GM18909 (cell line): Measurements from ENCODE around the gene TEX35.
"Not testable (repeated sequence)": the region's sequence is repeated elsewhere in the genome, so short reads cannot be mapped to it uniquely, and the experiment has no call there.

ENCODE experiments used
- ATAC-seq: cut with Tn5 transposase; IDR thresholded peaks from one replicate; pipeline ENCODE4 v1.9.1; 2021; ENCODE audit warnings: mild to moderate bottlenecking; ENCODE audit not compliant: unreplicated experiment, poor library complexity

The TEX35 gene

DNA sequence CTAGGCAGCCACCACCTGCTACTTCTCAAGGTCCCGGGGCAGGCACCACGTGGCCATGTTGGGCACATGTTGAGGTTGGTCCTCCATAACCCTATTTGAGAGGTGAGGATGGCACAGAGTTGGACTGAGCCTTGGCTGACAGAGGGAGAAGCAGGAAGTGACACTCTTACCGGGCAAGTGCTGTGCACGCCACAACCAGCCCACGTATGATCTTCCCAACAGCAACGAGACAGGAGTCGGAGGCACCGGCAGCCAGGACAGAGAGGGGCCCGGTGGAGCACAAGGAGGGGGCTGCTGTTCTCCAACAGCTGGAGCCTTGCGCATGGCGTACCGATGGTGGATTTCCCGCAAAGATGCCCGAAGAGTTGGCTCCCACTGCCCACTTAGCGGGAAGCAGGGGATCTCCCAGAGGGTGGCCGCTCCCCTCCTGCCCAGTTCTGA is 19.6 kb upstream of the TEX35 start:
- ATAC-seq, result no peak

DNA sequence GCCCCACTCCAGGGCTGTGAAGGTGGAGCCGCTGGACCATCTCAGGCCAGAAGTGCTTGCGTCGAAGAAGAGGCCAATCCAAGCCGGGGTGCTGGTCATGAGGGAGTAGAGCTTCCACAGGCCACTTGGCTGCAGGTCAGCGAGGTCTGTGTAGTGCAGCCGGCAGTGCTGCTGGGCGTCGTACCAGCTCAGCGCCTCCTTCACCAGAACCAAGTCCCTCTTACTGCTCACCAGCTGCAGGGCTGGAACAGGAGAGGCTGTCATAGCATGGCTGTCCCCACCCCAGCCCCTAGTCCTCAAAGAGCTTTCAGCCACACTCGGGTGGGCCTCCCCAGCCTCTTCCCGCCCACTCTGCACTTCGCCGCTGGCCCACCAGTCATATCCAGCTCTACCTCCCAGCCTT is 18.3 kb upstream of the TEX35 start:
- no peak for ATAC-seq

DNA sequence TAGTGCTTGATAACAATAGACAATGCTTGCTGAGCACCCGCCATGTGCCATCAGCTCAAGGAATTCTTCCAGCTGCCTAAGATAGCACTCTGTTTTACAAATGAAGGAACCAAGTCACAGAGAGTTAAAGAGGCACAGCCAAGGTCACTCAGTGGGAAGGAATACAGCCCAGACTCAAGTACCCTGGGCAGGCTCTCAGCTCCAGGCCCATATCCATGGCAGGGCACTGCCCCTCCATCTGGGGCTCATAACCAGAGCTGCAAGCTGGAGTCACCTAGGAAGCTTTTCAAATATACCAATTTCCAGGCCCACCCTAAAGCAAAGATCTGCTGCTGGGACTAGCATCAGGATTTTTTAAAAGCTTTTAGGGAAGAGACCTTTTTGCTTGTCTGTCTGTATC is 17.8 kb upstream of the TEX35 start:
- no peak for ATAC-seq

DNA sequence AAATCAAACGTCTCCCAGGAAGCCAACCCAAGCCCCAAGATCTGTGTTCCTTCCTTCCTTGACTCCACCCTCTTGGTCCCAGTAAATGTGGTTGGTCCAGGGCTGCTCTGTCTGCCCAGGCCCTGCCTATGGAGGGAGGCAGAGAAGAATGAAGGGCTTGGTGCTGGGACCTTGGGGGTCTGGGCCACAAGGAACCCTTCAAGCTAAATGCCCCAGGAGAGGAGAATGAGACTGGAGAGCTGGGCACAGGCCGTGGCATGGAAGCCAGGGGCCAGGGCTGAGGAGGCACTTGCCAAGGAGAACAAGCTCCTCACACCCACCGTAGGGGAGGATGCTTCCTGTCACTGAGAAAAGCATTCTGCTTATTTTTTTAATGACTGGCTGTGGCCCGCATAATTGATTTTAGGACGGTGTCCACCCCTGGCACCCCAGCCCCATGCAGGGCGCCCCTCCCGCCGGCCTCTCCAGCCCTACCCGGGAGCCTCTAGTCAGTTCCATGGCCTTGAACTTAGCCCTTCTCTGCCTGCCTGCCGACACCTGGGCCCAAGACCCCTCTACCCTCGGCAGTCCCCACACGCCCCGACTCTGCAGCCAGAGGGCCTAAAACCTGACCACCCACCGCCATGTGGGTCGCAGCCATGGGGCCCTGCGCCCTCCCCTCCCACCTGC is 17.0 kb upstream of the TEX35 start:
- ATAC-seq, result no peak

DNA sequence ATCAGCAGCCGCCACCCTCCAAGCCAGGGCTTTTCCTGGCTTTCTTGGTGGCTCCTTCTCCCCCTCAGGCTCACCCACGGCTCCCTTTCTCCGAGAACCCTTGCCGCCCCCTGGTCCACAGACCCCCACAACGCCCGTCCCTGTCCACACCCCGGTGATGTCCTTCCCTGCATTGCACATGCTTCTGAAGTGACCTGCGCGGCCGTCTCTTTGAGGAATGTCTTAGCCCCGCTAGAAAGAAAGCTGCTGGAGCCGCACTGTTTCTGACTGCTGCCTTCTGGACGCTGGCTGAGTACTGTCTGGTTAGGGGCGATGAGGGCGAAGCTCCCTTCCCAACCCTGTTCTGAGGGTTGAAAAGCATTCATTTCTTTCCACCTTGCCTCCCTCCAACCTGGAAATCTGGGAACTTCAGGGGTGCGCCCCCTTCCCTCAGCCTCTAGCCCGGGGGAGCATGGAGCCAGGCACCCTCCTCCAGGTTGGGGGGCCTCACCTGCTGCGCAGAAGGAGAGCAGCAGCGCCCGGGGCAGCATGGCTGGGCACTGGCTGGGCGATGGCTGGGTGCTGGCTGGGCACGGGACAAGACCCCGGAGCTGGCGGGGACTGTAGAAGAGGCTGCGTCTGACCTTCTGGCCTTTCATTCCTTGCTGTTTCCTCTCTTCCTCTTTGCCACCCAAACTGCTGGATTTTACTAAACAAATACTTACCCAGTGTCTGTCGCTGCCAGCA is 16.3 kb upstream of the TEX35 start, which contains the start of gene CLEC20A:
CLEC20A (minus strand) TSS at position 555 of the 726 bp plus-strand sequence; CDS start at position 530, 25 bp downstream.
- ATAC-seq, result no peak

DNA sequence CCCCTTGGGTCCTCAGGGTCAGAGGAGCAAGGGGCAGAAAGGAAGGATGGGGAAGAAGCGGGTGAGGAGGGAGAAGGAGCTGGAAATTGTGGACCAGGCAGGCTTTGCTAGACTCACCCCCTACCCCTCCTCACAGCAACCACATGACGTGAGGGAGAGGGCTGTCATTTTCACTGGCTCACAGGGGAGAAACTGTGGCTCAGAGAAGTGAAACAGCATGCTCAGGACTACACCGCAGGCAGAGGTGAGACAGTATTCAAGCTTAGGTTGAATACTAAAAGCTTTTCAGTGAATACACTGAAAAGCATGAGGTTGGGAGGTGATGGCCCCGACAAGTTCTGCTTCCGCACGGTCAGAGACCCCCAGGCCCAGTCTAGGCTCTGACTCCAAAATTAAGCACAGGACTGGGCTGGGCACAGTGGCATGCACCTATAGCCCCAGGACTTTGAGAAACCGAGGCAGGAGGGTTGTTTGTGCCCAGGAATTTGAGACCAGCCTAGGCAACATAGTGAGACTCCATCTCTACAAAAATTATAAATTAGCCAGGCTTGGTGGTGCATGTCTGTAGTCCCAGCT is 14.9 kb upstream of the TEX35 start:
- ATAC-seq, result no peak

DNA sequence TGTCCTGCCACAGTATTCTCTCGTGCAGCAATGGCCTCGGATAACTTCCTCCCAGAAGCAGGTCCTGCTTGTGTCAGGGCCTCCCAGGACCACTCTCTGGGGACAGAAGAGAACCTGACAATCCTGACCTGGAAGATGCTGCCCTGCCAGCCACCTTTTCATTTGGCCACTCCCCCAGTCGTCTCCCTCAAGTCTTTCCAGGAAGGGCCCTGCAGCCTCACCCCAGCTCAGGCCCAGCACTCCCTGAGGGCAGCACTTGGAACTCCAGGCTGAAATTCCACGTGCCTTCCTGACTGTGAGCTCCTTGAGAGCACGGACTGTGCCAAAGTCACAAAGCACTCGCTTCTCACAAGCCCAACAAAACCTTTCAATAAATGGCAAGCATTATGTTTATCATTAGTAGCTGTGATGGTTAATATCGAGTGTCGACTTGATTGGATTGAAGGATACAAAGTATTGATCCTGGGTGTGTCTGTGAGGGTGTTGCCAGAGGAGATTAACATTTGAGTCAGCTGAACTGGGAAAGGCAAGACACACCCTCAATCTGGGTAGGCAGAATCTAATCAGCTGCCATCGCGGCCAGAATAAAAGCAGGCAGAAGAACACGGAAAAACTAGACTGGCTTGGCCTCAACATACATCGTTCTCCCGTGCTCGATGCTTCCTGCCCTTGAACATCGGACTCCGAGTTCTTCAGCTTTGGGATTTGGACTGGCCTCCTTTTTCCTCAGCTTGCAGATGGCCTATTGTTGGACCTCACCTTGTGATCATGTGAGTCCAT is 13.8 kb upstream of the TEX35 start:
- no peak for ATAC-seq

DNA sequence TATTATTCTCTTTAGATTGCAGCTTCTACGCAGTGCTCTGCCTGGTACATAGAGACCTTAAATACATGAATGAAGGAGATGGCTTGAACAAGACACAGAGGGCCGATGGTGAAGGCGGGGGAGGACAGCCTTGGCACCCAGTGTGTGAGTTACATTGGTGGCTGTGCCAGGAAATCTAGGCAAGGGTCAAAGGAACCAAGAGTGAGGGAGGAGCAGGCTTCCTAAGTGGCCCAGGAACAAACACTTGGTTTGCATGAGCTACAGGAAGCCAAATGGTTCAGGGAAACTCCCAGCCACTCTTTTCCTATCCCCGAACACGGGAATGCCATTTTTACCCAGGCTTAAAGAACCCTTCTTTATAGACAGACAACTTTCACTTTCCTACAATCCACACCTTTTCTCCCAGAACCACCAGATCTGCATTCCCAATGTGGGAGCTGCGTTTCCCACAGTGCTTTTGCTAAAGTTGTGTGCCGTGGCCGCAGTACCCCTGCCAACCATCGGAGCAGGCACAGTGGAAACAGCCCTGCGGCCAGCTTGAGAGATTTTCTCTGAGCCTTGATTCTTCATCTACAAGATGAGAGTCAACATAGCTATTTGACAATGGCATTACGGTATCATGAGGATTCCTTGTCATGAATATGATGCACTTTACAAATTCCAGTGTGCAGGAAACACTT is 12.7 kb upstream of the TEX35 start:
- no peak for ATAC-seq

DNA sequence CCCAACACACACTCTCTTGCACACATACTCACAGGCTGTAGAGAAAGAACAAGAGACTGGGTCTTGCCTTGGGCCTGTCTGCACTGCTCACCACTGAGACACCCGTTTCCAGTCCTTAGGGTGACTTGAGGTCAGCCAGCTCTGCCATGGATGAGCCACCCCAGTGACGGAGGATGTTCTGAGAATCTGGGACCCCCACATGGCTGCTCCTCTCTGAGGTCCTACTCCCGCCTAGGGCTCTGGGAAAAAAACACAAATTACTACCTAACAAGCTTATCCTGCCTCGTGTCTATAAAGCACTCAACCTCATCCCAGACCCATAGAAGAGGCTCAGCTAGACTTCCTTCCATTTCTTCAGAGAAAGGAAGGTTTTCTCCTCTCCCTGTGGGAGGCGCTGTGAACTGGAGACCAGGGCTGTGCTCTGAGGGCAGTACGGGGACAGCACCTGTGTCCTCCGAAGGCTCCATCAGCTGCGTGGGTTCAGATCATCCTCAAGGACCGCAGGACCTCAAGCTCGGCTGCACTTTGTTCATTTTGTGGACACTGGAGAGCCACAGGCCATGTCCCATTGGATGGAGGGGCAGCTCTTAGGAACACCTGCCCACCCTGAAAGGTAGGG is 11.9 kb upstream of the TEX35 start:
- peak; percentile 9 for ATAC-seq

DNA sequence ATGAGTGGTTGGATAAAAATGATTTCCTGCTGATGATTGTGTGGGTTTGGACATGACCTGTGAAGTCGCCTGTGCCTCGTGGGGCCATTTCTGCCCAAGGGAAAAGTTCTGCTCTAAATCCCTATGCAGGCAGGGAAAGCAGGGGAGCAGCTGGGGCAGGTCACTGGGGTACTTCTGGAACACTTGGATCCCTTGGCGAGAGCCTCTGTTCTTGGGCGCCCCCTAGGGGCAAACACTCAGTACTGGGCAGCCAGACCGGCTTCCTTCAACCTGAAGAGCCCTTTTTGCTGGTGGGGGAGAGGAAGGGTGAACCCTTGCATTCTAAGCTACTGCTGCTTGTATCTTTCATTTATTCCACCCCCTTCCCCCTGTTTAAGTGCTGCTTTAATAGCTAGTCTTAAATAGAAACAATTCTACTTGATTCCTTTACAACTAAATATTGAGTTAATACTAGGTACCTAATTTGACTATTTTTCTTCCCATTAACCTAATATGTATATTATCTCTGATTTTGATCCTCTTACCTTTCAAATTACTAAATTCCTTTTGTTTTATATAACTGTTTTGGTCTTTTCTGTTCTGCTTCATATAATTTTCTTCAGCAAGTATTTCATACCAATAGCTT is 11.1 kb upstream of the TEX35 start:
- peak; percentile 83 for ATAC-seq

DNA sequence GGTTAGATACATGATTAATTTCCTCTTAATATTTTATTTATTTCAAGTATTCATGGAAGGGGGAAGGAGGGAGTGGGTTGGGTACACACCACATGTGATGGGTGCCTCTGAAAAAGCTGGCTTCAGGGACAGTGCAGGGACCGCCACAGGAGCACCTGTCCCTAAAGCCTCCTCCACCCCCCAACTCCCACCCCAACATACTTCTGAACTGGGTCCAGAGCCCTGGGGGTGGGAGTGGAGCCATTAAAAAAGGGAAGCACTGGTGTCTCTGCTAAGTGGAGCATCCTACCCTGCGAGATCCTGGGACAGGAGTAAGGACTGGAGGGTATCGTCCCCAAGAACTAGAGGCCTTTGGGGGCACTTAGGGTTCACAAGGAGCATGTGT is 10.6 kb upstream of the TEX35 start:
- ATAC-seq, result no peak

DNA sequence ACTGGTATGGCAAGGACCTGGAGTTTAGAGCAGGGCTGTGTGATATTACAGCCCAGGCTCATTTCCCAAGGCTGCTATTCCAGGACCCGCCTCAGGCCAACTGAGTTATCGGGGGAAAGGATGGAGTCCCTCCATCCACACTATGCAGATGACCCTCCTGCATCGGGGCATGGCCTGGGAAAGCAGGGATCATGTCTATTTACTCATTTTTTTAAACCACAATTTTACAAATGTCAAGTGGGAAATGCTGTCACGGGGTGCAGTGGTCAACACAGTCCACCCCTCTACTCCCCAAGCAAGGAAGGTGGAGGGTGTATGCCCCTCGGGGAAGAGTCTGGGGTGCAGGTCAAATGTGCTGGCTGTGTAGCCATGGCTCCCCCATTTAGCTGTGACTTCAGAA is 10.1 kb upstream of the TEX35 start:
- ATAC-seq, result no peak

DNA sequence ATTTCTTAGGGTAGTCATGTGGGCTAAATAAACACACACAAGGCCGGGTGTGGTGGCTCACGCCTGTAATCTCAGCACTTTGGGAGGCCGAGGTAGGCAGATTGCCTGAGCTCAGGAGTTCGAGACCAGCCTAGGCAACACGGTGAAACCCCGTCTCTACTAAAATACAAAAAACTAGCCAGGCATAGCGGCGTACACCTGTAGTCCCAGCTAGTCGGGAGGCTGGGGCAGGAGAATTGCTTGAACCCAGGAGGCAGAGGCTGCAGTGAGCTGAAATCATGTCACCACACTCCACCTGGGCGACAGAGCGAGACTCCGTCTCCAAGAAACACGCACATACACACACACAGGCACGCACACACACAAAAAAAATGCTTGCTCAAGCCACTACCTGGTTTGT is 9.6 kb upstream of the TEX35 start:
- not testable (repeated sequence) for ATAC-seq

DNA sequence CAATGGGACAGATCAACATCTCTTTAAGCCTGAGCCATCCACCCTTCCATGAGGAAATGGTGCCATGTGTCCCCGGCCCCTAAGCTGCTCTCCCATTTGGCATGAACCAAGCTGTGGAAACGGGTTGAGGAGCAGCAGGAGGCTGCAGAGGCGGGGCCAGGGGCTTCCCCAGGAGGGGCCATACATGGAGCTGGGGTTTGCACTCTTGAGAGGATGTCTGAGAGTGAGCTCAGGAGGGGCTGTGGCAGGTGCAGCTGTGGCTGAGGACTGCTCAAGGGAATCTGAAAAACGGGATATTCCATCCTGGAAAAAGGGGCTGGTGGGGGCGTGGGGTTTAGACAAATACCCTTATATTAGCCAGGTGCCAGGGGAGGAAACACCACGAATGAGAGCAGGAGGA is 9.1 kb upstream of the TEX35 start:
- no peak for ATAC-seq

DNA sequence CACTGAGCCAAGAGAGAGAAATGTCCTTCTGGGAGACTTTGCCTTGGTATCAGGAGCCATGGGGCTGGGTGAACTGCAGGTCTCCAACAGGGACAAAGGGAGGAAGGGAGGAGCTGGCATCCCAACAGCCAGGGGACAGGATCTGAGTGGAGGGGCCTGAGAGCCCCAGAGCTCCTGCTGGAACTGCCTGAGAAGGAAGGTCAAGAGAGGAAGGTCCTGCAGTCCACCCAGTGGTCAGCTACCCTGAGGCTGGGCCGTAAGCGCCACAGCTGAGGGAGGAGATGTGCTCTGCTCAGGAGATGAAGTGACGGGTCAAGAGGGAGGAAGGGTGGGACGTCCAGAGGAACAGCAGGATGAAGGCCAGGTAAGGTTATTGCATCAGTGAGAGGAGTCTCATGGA is 8.6 kb upstream of the TEX35 start:
- no peak for ATAC-seq

DNA sequence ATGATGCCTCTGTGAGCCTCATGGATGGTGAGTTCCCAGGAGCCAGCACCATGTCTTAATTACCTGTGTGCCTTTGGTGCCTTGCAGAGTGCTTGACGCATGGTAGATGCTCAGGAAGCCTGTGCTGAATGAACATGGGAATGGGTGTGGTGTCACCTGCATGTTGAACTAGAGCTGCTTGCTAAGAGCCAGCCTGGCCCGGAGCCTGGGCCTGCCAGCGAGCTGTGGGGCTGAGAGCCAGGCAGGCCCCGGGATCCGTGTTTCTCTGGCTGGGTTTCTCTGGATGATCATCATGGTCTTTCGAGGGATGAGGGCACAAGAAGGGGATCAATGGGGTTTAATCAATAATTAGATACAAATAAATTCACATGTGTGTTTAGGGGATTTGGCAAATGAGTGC is 6.7 kb upstream of the TEX35 start:
- ATAC-seq, result no peak

DNA sequence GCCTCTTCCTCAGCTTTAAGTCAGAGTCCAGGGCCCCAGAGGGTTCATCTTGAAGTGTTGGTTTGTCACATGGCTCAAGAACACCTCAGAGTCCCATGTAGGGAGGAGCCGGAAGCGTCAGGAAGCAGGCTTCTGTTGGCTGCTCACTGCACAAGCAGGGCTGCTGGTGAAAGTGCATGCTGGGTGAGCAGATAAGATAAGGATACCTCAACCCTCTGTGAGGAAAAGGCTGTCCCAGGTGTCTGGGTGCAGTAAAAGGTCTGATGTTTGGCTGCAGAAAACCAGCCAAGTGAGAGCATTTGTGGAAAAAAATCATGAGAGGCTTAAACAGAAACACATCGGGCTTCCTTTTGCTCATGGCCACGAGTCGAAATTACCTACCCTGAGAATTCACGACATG is 6.2 kb upstream of the TEX35 start:
- no peak for ATAC-seq

DNA sequence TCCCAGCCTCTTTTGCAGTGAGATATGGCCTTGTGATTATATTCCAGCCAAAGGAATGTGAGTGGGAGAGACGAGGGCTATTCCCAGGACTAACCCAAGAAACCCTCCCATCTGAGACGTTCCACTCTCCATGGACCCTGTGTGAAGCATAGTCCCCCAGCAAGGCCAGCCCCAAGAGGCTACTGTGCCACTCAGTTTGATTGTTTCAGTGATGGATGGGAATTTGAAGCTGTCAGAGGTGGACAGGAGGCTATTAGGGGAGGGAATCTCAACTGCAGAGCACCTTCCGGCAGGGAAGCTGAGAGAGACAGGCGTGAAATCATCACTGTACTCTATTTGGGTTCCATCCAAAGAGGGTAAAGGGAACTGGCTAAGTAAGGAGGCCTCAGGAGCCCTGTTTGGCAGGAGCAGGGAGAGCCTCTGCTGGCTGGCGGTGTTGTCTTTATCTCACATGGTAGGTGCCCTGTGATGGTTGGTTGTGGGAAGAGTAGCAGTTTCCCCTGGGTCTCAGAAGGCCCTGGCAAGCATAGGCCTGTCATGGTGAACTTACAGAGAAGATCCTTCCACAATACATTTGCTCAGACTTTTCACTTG is 3.4 kb upstream of the TEX35 start:
- no peak for ATAC-seq

DNA sequence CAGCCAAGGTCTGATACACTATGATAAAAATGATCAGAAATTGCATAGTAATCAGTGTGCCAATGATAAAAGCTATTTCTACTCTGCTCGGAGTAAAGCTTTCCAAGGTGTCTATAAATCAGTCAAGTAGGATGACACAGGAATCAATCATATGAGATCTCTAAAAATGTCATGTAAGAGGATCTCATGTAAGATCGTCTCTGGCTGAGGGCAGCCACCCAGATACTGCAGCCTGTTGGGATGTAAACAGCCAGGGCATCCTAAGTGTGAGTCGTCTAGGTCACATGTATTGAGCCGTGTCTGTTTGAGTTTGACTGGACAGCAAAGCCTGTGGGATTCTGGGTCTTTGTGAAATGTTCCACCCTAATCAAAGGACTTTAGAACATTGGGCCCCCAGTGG is 2.8 kb upstream of the TEX35 start:
- no peak for ATAC-seq
